ENCODE results near the gene IFT122.
A peak's percentile ranks its signal among the peaks of the same experiment; 100 is the strongest.

Gene IFT122

GRCh38 chr3:129413687-129414506, 26.1 kb upstream of the IFT122 start:
- no peak for DNase-seq (ENCODE audit: low spot score)

GRCh38 chr3:129415378-129415777, 24.6 kb upstream of the IFT122 start:
- DNase-seq (ENCODE audit: low spot score) = no peak

DNA sequence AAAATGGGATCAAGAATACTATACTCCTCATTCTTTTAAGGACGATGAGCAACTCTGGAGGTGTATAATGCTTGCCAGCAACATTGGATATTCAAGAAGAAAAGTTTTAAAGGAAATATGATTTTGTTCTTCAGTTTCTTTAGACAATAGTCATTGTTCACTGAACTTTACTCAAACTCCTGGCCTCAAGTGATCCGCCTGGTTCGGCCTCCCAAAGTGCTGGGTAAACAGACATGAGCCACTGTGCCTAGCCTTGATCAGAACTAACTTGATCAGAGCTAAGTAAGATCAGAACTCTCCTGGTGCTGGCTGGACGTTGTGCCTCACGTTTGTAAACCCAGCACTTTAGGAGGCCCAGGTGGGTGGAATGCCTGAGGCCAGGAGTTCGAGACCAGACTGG, 24.2 kb upstream of the IFT122 start:
- DNase-seq (ENCODE audit: low spot score) = no peak

DNA sequence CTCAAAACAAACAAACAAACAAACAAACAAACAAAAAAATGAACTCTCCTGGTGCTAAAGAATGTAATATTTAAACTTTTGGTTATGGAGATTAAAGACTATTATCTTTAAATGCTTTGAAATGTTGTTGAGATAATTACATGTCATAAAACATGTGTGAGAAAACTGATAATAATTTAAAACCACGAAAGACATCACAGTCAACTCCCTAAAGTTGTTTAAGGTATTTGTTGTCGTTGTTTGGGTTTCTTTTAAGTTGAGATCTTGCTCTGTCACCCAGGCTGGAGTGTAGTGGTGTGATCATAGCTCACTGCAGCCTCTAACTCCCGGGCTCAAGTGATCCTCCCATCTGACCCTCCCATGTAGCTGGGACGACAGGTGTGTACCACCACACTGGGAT, 23.6 kb upstream of the IFT122 start:
- DNase-seq (ENCODE audit: low spot score) = no peak

GRCh38 chr3:129417326-129417725, 22.7 kb upstream of the IFT122 start:
- DNase-seq (ENCODE audit: low spot score) = no peak

GRCh38 chr3:129418041-129418973, 21.7 kb upstream of the IFT122 start:
- DNase-seq (ENCODE audit: low spot score) = no peak

DNA sequence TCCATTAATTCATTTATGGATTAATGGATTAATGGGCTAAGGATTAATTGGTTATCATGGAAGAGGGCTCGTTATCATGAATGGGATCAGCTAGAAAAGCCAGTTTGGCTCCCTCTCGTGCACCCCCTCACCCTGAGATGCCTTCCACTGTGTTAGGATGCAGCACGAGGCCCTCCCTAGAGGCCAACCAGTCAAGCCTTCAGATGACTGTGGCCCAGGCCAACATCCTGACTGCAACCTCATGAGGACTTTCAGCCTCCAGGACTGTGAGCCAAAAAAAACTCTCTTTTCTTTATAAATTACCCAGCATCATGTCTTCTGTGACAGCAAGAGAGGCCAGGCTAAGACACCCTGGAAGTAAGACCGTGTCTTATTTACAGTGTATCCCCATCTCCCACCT, 20.5 kb upstream of the IFT122 start:
- no peak for DNase-seq (ENCODE audit: low spot score)

DNA sequence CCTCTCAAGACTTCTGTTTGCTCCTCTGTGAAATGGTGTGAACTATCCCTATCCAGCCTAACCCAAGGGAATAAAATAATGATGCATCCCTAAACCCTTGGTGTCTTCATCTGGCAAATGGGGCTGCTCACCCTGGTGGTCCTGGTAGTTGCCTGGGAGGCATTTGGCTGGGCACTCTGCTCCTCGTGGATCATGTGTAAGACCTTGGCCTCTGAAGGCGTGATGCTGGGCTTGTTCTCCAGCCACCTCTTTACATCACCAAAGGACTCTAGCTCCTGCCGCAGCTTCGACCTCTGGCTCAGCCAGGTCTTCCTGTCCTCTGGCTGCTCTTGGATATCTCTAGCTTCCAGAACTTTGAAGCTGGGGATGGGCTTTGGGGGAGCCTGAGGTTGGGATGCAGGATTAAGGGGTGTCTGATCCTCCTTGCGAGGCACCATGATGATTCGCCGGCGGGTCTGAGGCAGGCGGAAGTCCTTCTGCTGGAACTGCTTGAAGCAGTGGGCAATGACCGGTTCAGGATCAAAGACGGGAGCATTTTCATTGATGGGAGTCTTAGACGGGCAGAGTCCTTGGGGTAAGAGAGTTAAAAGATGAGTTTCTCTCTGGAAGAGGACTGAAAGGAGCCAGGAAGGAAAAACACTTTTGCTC, 18.7 kb upstream of the IFT122 start:
- no peak for DNase-seq (ENCODE audit: low spot score)

DNA sequence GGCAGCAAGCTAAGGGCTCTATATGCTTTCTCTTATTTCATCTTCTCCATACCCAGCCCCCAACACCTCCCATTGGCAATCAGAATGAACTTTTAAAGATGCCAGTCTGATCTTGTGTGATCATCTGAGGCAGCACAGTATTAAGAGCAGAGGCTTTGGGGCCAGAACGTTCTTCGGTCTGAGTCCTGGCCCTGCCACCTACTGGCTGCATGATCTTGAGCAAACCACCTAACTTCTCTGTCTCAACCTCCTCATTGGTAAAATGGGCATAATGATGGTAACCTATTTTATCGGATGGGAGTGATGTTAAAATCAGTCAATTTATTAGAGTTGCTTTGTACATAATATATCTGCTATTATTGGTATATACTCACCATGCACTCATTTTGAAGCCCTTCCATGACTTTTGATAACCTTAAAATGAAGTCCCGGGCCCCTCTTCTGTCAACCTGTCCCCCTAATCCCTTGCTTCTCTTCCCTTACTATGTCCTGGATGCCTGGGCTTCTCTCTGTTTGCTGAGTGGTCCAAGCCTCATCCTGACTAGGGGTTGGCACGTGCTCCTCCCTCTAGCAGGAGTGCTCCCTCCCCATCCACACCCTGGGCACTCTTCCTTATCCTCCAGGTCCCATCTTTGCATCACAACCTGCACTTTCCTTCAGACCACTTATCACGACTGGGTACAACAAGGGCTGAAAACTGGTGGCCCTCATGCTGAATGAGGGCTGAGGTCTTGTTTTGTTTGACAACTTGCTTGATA, 17.9 kb upstream of the IFT122 start:
- no peak for DNase-seq (ENCODE audit: low spot score)

- DNase-seq (ENCODE audit: low spot score) = no peak
Observed at GRCh38 chr3:129422897-129423296, 17.1 kb upstream of the IFT122 start.

- DNase-seq (ENCODE audit: low spot score) = no peak
Observed at GRCh38 chr3:129424185-129424841, 15.7 kb upstream of the IFT122 start.

GRCh38 chr3:129425213-129425612, 14.8 kb upstream of the IFT122 start:
- DNase-seq (ENCODE audit: low spot score) = no peak

GRCh38 chr3:129425619-129426018, 14.4 kb upstream of the IFT122 start:
- DNase-seq (ENCODE audit: low spot score) = no peak

- DNase-seq (ENCODE audit: low spot score) = no peak
Observed at GRCh38 chr3:129428007-129428375, 12.0 kb upstream of the IFT122 start.

DNA sequence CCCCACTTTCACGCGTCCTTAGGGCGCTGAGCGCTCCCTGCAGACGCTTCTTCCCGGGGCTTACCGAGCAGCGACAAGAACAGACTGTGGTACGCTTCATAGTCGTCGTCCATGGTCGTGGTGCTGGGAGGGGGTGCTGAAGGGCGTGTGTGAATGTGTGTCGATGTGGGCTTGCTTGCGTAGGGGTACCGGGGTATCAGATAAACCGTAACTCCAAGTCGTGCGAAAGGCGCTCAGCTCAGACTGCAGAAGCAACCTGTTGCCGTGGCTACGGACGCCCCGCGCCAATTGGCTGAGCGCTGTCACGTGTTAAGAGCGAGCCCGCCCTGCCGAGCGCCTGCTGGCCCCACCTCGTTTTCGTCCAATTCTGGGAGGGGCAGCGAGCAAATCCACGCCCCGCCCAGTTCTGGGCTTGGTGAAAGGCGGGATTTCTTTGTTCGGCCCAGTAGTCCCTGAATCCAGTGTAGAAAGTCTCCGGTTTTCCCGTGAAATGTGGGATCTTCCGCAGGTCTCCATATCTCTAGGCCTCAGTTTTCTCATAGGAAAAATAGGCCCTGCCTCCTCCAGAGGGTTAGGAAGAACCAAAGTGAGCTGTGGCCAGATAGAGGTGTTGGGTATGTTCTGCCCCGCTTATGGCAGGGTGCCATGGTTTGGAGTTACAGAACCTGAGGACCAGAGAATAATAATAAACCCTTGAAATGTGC, 11.5 kb upstream of the IFT122 start, which contains the start of gene EFCAB12:
EFCAB12 (minus strand) TSS at position 261 of the 704 bp plus-strand sequence; CDS start at position 113, 148 bp downstream.
- peak; percentile 96 for DNase-seq (ENCODE audit: low spot score)

- DNase-seq (ENCODE audit: low spot score) = no peak
Observed at GRCh38 chr3:129429080-129429451, 11.0 kb upstream of the IFT122 start.

- DNase-seq (ENCODE audit: low spot score) = no peak
Observed at GRCh38 chr3:129429602-129430001, 10.4 kb upstream of the IFT122 start.

DNA sequence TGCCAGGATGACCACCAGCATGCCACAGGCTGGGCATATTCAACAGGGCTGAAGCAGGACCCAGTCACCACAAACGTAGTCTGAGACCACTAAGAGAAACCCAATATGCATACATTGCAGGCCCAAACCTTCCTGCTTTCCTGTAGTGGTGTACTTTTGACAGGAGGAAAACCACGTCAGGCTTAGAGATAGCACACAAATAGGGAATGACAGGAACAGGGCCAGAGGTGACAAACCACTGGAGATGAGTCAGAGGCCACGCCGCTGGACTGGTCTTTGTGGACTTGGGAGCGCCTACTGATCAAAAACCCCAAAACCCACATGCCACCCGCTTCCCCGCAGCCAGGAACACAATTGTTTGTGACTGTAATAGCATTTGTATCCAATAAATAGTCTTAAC, 8.0 kb upstream of the IFT122 start:
- DNase-seq (ENCODE audit: low spot score) = no peak

GRCh38 chr3:129432671-129433070, 7.4 kb upstream of the IFT122 start:
- DNase-seq (ENCODE audit: low spot score) = no peak

DNA sequence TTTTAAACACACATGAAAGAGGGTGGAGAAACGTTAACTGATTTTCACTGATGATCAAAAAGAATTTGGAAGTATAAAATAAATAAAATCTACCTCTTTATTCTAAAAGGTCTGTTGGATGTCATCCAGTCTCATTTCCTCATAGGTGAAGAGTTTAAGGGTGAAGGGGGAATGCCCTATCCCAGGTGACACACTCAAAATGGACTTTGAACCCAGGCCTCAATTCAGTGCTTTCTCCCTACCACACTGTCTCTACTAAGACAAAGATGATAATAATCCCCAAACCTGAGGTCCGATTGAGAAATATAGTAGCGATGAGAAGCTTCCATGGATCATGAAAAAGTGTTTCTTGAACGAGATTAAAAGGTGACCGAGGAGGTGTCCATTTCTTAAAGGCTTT, 6.5 kb upstream of the IFT122 start:
- no peak for DNase-seq (ENCODE audit: low spot score)

DNA sequence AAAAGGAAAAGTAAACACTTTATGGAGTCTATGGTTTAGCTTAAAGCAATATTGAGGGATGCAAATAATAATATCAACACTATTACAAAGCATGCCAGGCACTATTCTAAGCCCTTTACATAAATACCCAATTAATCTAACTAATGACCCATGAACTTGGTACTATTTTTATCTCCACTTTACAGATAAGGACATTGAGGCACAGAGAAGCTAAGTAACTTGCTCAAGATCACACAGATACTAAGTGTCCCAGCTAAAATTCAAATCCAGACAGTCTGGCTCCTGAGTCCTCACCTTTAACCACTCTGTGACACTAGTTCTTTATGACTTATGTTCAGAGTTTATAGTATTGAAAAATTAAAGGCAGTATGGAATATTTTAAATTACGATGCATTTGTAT, 5.9 kb upstream of the IFT122 start:
- DNase-seq (ENCODE audit: low spot score) = no peak
